Stimulated activated CD8-positive, alpha-beta memory T cell treated with anti-CD3 and anti-CD28 coated beads, Interleukin-4, amount 100 ng/mL, for 24 hours (primary cell): ENCODE data around the gene TUSC7.

ENCODE experiments used
- DNase-seq: peaks from one replicate; pipeline ENCODE4 v3.0.0-alpha.2; 2020; ENCODE audit warnings: low read depth

The TUSC7 gene

GRCh38 chr3:116709479-116709878, at the start of gene TUSC7:
TUSC7 (plus strand) TSS chr3:116709779.
- no peak for DNase-seq

DNA sequence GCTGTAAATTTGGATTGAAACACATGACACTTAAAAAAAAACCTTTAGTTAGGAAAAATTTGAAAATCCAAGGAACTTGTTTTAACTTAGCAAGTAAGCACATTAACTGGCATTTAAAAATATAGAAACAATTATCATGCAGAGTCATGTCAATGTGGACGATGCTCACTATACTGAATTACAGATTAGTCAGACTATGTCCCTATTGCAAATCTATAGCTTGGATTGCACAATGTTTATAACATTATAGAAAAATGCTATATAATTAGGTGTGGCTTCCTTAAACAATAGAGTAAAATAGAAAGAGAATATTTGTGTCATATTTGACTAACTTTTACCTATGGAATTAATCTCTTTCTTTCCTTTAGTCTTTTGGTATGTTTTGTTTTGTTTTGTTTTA, 48.4 kb upstream of the TUSC7 start:
- DNase-seq, result no peak

DNA sequence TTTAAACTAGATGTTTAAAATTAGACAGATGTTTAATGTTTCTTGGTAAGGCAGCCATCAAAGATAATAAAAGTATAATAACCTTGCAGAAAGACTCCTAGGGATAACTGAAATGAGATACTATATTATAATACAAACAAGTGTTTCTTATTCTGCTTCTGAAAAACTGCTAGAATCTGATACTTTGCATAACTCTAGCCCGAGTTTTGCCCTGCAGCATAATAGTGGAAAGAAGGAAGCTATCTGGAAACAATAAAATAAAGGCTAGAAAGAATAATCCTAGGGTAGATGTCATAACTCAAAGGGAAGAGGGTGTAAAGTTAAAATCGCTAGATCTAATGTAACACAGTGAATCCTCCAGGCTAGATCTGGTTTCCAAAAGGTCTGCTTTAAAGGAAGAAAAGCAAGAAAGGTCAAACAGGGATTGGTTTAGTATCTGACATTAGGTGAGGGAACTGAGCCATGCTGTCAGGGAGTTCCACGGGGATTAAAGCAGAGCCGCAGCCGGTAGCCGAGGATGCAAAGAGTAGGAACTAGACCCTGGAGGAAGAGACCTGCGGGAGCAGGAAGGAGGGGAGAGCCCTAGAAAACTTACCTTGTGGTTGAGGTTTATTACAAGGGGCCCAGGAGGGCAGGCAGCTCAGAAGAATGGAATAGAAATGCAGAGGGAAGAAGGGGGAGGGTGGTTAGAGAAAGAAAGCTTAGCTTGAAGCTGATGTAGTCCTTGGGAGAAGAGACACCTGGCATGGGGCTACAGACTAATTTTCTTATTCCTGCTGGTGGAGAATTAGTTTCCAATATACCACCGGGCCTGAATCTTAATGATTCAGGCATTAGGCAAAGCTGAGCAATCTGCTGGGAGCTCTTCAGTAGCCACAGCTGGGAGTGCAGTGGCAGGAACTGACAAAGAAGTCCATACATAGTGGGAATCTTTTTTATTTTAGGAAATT, 46.1 kb upstream of the TUSC7 start:
- no peak for DNase-seq

DNA sequence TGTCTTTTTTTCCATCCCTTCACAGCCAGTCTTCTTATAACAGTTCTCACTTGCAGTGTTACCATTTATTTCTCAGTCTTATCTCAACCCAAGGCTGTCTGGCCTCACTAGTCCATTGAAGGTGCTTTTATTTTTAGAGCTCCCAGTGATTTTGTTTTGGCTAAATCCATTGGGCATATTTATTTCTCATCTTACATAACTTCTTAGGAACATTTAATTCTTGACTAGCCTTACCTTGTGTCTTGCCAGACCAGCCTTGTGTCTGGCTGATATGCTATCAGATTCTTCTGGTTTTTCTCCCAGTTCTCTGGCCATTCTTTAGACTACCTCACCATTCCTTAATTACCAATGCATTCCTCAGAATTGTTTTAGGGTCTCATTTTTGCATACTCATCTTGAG, 42.3 kb upstream of the TUSC7 start:
- no peak for DNase-seq

DNA sequence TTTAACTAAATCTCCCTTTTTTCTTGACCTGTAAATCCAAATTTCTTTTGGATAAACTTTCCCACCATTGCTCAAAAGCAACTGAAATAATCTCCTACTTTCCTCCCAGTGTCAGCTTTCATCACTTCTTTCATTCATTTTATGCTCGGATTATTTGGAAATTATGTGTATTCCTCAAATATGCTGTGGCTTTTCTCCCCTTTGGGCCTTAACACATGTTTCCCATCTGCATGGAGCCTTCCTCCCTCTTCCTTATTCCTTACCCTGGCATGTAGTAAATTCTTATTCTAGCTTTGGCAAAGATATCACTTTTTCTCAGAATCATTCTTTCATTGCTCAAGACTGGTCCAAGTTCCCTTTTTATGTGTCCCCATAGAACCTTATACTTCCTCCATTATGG, 41.8 kb upstream of the TUSC7 start:
- no peak for DNase-seq

- DNase-seq, result no peak
These were observed 40.0 kb upstream of the TUSC7 start for GRCh38 chr3:116669576-116669975.

DNA sequence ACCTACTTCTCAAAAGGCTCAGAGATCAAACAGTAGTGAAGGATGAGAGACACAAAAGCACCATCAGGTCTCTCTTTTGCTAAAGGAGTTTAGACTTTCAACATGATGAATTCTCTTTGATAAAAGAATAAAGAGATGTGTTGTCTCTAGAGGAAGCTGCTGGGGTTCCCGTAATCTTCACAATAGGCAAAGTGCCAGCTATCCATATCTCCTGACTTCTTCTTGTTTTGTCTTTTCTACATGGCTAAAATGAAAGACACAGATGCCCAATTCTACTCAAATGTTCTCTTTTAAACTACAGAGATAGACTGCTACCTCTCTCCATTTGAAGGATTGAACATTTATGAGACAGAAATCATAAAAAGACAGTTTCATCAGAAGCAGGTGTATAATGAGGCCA, 38.4 kb upstream of the TUSC7 start:
- DNase-seq, result no peak

DNA sequence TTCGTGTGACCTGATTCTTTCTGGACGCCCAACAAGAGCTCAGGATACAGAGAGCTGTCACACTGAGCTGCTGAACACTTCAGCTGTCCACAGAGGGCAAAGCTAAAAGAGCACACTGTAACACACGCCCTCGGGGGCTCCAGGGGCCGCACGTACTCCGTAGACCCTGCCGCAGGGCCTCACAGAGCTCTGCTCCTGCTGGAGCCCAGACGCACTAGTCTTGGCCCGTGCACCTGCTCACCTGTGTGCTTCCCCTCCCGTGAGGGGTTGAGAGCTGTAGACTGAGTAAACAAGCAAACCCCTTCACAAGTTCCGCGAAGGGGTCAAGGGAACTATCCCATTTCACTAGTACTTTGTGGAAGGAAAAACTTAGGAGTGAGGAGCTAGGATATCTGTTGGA, 30.7 kb upstream of the TUSC7 start:
- no peak for DNase-seq

- no peak for DNase-seq
These were observed 18.5 kb upstream of the TUSC7 start for GRCh38 chr3:116691041-116691440.

- DNase-seq, result no peak
These were observed 8.5 kb upstream of the TUSC7 start for GRCh38 chr3:116701070-116701469.

DNA sequence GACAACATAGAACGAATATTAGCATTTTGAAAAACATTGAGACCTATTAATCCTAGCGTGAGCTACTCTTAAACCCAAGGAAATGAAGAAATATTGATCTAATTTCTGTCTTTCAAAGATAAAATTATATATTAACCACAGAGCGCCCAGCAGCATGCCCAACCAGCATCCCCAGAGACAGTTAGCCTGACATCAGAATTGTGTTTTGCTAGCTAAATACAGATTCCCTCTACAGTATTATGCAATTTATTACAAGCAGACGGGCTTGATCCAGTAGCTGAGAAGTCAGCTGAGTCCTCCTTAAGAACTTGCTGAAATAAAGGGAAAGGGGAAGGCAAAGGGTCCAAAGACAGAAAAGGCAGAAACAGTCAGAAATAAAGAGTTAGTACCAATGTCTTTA, 7.2 kb upstream of the TUSC7 start:
- DNase-seq, result no peak

DNA sequence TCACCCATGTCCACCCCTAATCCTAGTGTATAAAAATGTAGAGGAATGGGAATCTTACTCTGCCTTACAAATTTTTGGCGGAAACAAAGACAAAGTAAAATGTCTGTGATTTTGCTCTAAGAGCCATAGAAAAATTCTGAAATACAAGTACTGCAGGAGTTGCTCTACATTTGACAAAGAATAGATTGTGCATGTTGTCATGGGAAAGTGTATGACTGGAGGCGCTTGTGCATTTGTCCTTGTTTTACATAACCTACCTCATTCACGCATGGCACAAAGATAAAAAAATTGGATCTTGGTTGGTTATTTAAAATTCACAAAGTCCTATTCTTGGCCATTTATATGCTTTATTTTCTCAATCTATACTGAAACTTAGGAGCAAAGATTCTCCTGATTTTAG, 2.0 kb upstream of the TUSC7 start:
- no peak for DNase-seq

DNA sequence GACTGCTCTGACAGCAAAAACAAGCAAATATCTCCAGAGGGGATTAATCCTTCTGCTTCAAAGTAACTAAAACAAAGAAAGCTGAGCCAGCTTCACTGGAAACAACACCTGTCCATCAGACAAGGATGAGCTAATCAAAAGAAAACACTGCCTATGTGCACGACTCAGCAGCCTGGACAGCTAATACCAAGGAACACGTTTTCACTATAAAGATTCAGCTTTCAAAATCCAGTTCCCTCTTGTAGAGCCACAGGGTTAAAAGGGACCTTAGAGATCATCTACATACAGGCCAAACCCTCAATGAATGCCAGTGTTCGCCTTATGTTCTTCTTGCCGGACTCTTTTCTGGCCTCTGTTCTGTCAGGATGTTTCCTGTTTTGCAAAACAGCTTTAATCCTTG, 6.9 kb downstream of the TUSC7 start:
- no peak for DNase-seq

DNA sequence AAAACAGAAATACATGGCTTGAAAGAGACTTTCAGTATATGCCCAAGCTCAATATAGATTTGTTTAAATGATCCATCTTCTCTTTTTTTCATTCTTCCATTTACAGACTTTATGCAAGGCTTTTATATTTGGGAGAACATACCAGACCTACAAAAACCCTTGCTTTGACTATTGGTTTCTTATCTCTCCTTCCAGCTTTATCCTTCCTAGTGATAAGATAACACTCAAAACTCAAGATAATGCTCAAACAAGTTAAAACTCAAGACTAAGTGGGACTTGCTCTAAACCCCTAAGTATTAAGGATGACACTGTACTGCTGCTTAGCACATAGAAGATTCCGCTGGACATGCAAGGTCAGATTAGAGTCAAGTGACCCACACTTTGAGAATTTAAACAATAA, 8.0 kb downstream of the TUSC7 start:
- DNase-seq, result no peak

GRCh38 chr3:116728454-116728853, 18.9 kb downstream of the TUSC7 start:
- no peak for DNase-seq

GRCh38 chr3:116734243-116734642, 24.7 kb downstream of the TUSC7 start:
- DNase-seq, result no peak

GRCh38 chr3:116739678-116740077, 30.1 kb downstream of the TUSC7 start:
- DNase-seq, result no peak

DNA sequence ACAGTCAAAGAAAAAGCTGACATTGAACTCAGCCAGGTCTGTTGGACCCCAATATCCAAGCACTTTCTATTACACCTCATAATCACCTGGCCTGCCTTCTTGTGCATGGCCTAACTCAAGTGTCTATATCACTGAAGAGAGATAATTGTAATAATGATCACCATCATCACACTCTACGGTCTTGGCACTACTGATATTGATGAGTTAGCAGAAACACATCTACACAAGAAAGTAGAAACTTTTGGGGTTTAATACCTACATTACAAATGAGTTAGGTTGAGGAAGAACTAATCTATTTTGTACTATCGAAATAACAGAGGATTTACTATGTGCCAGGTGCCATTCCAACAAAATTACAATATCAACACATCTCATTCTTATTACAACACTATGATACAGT, 30.7 kb downstream of the TUSC7 start:
- no peak for DNase-seq

DNA sequence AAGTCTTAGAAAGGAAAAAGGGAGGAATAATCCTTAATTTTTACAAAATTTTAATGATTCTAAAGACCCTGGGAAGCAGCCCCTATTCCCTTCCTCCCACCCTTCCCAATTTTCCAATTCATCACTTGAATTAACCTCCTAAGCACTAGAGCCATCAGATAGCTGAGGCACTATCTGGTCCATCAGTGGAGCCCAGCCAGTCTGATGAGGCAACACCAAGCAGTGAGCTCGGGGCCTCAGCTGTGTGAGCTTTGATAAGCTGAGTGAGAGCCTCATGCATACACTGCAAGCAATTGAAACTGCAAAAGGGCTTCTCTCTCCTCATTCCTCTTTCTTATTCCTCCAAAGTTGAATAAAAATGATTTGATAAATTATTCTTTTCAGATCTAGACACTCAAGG, 31.9 kb downstream of the TUSC7 start:
- no peak for DNase-seq

GRCh38 chr3:116743062-116743461, 33.5 kb downstream of the TUSC7 start:
- no peak for DNase-seq

GRCh38 chr3:116749388-116749787, 39.8 kb downstream of the TUSC7 start:
- DNase-seq, result no peak

DNA sequence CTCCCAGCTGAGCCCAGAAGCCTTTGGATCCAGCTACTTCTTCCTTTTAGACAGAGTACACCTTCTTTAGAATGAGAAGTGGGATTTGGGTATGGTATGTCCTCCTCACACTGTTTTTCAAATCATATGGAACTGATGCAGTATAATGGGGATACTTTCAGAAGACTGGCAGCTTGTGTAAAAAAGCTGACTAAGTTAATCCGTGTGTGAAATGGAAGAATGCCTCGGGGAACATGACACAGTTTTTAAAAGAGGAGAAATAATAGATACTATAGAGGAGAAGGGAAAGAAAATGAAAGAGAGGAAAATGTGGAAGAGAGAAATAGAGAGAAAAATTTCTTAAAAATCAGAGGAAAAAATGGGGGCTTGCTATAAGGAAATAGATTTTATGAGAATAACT, 47.7 kb downstream of the TUSC7 start:
- DNase-seq, result no peak

DNA sequence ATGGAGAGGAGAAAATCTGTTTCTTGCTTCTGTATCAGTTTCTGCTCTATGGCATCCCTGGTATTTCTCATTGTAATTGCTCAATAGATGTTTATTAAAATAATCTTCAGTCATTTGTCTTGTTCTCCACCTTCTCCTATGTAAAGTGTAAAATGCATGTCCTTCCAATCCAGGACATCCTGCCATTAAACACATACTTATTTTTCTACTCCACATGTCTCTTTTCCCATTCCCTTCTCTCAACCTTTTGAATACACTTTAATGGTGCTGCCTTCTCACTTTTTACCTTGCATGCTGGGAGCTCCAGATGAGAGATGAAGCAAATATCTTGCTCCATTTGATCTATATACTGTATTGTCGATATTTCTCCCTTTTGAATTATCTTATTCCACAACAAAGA, 49.7 kb downstream of the TUSC7 start:
- DNase-seq, result no peak
